ENCODE data around the gene TMEM220.
A peak's percentile ranks its signal among the peaks of the same experiment; 100 is the strongest.

DNA sequence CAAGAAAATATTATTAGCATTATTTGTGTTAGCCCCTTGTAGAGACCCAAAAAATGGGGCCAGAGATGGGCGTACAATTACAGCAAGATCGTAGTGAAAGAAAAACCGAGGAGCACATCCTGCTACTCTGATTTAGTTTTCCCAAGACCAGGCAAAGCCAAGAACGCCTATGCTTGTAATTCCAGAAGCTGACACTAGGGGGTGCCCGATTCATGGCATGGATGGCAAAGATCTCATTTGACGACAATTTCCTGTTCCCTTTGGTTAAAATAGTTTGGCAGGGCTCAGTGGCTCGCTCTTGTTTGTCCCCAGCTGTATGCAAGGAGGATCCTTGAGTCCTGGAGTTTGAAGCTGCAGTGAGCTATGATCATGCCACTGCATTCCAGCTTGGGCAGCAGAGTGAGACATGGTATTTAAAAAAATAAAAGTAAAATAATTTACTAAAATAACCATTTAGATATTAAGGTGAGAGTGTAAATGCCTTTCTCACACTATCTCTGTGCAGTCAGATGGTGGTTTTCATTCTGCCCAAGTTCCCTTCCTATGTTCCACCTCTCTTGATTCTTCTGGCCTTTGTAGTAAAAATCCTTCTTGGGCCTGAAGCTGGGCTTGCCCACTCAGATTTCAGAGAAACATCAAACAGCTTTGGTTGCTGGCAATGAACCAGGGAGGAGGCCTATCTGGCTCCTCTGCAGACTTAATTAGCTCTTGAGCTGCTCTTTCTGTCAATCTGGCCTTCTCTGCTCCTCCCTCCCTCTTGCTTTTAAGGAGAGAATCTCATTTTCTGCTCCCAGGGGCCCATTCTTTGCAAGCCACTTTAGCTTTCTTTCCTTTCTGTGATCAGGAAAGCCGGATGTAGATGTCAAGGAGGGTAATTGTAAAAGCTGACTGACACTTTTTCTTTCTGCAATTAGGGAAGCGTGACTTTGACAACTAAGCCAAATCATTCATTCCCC lies 42.9 kb upstream of the TMEM220 start:
- TF ChIP-seq, protein P1, sequence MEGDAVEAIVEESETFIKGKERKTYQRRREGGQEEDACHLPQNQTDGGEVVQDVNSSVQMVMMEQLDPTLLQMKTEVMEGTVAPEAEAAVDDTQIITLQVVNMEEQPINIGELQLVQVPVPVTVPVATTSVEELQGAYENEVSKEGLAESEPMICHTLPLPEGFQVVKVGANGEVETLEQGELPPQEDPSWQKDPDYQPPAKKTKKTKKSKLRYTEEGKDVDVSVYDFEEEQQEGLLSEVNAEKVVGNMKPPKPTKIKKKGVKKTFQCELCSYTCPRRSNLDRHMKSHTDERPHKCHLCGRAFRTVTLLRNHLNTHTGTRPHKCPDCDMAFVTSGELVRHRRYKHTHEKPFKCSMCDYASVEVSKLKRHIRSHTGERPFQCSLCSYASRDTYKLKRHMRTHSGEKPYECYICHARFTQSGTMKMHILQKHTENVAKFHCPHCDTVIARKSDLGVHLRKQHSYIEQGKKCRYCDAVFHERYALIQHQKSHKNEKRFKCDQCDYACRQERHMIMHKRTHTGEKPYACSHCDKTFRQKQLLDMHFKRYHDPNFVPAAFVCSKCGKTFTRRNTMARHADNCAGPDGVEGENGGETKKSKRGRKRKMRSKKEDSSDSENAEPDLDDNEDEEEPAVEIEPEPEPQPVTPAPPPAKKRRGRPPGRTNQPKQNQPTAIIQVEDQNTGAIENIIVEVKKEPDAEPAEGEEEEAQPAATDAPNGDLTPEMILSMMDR (IDR thresholded peaks at IDR 0.05) = peak in 5 of 6 experiments; percentile 81 to 94 (median 83)
- no peak for TF ChIP-seq POLR2A (IDR thresholded peaks at IDR 0.05)

Data from esophagus squamous epithelium (tissue), 4 donors.